ENCODE results near the gene MRPL37.

The MRPL37 gene

GRCh38 chr1:54259546-54260140 is 59.7 kb downstream of the MRPL37 start:
- DNase-seq (ENCODE audit: low read depth in 3 of 3, low spot score in 1 of 3), result no peak

DNA sequence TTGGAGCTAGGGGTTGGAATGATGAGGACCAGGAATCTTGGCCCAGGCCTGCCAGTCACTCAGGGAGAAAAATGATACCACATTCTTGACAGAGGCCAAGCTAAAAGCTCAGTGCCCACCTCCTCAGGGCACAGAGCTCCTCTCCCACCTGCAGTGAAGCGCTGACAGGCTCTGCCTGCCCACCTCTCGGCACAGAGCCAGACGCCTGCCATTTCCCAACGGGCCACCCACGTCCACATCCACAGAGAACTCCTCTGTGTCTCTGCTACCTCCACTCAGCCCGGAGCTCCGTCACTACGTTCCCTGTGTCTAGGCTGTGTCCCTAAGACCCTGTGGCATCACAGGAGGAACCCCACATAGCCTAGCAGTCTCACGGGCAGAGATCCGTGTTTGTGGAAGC is 60.8 kb downstream of the MRPL37 start:
- DNase-seq (ENCODE audit: low read depth in 3 of 3, low spot score in 1 of 3), result no peak

DNA sequence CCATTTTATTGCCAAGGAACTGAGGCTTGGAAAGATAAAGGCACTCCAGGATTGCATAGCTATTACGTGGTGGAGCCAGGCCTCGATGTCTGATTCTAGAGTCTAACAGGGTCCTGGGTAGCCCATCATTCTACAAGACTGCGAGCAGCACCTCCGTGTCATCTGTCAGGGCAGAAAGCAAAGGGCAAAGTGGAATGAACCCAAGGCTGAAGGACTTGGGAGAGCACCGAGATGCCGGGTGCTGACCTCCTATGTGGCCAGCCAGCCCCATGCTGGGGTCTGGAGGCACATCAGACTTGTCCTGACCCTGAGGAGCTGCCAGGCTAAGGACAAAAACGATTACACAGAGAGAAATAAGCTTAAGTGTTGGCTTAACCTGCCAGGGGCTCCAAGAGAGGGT is 62.3 kb downstream of the MRPL37 start:
- DNase-seq (ENCODE audit: low read depth in 3 of 3, low spot score in 1 of 3), result no peak

DNA sequence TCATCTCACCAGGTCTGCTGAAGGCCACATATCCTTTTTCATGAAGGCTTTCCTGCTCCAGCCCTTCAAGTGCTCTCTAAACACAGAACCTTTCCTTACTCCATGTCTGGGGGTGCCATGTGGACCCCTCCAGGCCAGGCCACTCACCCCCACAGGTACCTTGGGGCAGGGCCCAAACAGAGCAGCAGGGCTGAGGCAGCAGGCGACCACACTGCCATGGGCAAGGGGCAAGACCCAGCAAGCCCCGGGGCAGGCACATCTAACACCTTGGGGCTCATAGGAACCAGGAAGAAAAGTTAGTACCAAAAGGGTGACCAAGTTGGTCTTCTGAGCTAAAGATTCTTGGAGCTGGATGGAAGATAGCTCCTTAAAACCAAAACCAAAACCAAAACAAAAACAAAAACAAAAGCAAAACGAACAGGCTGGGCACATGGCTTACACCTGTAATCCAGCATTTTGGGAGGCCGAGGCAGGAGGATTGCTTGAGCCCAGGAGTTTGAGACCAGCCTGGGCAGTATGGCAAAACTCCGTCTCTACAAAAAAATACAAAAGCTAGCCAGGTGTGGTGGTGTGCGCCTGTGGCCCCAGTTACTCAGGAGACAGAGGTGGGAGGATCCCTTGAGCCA is 63.7 kb downstream of the MRPL37 start:
- no peak for DNase-seq (ENCODE audit: low read depth in 3 of 3, low spot score in 1 of 3)

GRCh38 chr1:54265126-54265525 is 65.2 kb downstream of the MRPL37 start:
- DNase-seq (ENCODE audit: low read depth in 3 of 3, low spot score in 1 of 3), result no peak

DNA sequence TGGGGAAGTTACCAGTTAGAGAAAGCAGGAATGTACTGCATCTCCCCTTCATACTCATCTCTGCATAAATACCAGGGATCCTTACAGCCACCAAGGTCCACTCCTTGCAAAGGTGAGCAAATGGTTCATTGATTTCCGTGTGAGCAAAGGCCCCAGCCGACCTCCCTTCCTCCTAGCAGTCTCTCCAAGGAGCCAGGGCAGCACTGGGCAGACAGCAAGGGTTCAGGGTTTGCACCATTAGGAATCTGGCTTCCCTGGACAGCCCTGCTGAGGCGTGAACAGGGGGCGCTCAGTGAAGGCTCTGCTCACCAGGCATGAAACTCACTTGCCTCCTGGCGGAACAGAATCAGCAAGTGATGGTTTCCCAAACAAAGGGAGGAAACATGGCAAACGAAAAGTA is 65.7 kb downstream of the MRPL37 start:
- DNase-seq (ENCODE audit: low read depth in 3 of 3, low spot score in 1 of 3), result no peak

- DNase-seq (ENCODE audit: low read depth in 3 of 3, low spot score in 1 of 3), result no peak
Observed at GRCh38 chr1:54266195-54266594, 66.2 kb downstream of the MRPL37 start.

DNA sequence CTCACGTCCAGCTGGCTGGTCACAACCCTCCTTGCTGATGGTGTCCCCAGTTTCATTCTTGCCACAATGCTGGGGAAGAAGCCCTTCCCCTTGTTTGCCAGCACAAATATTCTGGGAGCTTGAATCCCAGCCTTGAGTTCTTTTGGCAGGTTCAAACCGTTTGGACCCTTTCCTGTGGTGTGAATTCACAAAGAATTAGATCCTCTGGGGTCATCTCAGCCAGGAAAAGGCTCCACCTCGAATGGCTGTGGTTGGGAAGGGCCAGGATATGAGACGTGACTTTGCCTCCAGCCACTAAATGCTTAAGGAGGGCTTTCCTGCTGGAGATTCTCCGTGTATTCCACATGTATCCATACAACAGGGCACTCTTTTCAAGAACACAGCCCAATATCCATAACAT is 66.9 kb downstream of the MRPL37 start:
- DNase-seq (ENCODE audit: low read depth in 3 of 3, low spot score in 1 of 3), result no peak

All from stimulated activated CD4-positive, alpha-beta T cell treated with anti-CD3 and anti-CD28 coated beads, TNF-alpha, amount 100 ng/mL, for 1 hour (primary cell).